ENCODE data around the gene BBX. TPM values are rescaled to one million over a fixed set of nuclear protein-coding genes. Genes with fewer than 3 reads are reported as not detected.

The BBX gene
- total and polyA plus RNA-seq, 2 of the 13 experiments (the other 11 are each of a cell fraction or from before 2014, with no cell fraction given), result 13.7 to 23.2 TPM

DNA sequence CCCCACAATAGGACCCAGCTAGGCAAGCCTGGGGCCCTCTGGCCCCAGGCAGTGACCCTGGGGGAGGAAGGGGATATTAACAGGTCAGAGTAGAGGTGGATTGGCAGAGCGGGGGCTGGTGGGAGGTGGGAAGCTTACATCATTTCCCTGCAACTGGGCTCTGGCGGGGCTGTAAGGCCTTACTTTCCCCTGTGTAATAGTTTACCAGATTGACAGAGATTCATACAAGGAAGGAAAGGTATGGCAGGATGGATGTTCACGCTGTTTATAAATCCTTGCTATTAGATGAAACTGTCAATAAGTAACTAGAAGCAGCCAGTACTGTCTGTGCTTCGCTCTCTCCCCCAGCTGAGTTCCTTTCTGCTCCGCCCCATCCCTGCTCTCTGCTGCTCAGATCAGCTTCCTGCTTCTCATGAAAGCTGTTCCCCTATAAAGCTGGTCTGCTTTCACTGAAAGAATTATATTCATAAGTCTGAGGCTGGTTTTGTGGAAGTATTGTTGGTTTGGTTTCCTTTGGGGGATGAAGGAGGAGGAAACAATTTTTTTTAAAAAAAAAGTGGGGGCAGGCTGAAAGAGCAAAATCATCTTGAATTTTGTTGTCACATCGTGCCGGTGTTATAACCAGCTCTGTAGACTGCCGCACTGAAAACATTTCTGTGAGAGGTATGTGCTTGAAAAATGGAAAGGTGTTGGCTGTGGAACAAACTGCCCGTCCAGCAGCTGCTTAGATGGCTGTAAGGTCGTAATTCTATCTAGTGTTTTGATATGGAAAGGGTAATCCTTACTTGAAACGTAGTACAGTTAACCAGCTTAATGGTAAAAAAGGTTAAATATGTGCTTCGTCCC lies 76.4 kb downstream of the BBX start (continued):
- TF ChIP-seq ZMYM3 (CRISPR knock-in tag; IDR thresholded peaks at IDR 0.05) (no peak), TMF1 (CRISPR knock-in tag; IDR thresholded peaks at IDR 0.05; ENCODE audit: low read depth) (no peak), BCLAF1 (IDR thresholded peaks at IDR 0.05) (no peak), MEIS1 (CRISPR knock-in tag; IDR thresholded peaks at IDR 0.05; ENCODE audit: borderline replicate concordance) (no peak), TRAFD1 (CRISPR knock-in tag; IDR thresholded peaks at IDR 0.05; ENCODE audit: borderline replicate concordance) (no peak), RFXAP (CRISPR knock-in tag; IDR thresholded peaks at IDR 0.05; ENCODE audit: borderline replicate concordance) (no peak), ZFP36L2 (CRISPR knock-in tag; IDR thresholded peaks at IDR 0.05) (no peak), HMGA1 (CRISPR knock-in tag; conservative IDR thresholded peaks at IDR 0.05) (no peak), ZBTB8A (CRISPR knock-in tag; IDR thresholded peaks at IDR 0.05; ENCODE audit: borderline replicate concordance, low read depth) (no peak), ZNF503 (CRISPR knock-in tag; IDR thresholded peaks at IDR 0.05) (no peak), ZNF672 (CRISPR knock-in tag; IDR thresholded peaks at IDR 0.05) (no peak), ZNF501 (CRISPR knock-in tag; IDR thresholded peaks at IDR 0.05) (no peak), CENPT (CRISPR knock-in tag; IDR thresholded peaks at IDR 0.05; ENCODE audit: low read depth) (no peak), TCF7L2 (IDR thresholded peaks at IDR 0.05; ENCODE audit: low read depth, low read length) (no peak), GATAD1 (CRISPR knock-in tag; IDR thresholded peaks at IDR 0.05) (peak; percentile 44; the same call in 1 of the 2 replicates), ATF1 (CRISPR knock-in tag; IDR thresholded peaks at IDR 0.05) (no peak), ATAD3A (CRISPR knock-in tag; IDR thresholded peaks at IDR 0.05) (no peak)
- TF ChIP-seq, protein P1, sequence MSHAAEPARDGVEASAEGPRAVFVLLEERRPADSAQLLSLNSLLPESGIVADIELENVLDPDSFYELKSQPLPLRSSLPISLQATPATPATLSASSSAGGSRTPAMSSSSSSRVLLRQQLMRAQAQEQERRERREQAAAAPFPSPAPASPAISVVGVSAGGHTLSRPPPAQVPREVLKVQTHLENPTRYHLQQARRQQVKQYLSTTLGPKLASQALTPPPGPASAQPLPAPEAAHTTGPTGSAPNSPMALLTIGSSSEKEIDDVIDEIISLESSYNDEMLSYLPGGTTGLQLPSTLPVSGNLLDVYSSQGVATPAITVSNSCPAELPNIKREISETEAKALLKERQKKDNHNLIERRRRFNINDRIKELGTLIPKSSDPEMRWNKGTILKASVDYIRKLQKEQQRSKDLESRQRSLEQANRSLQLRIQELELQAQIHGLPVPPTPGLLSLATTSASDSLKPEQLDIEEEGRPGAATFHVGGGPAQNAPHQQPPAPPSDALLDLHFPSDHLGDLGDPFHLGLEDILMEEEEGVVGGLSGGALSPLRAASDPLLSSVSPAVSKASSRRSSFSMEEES (CRISPR knock-in tag; IDR thresholded peaks at IDR 0.05), result peak; percentile 41; the same call in 1 of the 2 replicates
- TF ChIP-seq, protein P2, sequence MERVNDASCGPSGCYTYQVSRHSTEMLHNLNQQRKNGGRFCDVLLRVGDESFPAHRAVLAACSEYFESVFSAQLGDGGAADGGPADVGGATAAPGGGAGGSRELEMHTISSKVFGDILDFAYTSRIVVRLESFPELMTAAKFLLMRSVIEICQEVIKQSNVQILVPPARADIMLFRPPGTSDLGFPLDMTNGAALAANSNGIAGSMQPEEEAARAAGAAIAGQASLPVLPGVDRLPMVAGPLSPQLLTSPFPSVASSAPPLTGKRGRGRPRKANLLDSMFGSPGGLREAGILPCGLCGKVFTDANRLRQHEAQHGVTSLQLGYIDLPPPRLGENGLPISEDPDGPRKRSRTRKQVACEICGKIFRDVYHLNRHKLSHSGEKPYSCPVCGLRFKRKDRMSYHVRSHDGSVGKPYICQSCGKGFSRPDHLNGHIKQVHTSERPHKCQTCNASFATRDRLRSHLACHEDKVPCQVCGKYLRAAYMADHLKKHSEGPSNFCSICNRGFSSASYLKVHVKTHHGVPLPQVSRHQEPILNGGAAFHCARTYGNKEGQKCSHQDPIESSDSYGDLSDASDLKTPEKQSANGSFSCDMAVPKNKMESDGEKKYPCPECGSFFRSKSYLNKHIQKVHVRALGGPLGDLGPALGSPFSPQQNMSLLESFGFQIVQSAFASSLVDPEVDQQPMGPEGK (CRISPR knock-in tag; IDR thresholded peaks at IDR 0.05), result peak; percentile 96
